HG03571 (cell line): ENCODE measurements around the gene COL4A1.

Source experiments
- ATAC-seq: cut with Tn5 transposase; IDR thresholded peaks from one replicate; pipeline ENCODE4 v1.9.1; 2021; ENCODE audit not compliant: unreplicated experiment

Gene COL4A1

GRCh38 chr13:110138700-110139036, 168.3 kb downstream of the COL4A1 start:
- peak; percentile 7 for ATAC-seq

GRCh38 chr13:110138010-110138699, 168.8 kb downstream of the COL4A1 start:
- ATAC-seq, result peak; percentile 51

DNA sequence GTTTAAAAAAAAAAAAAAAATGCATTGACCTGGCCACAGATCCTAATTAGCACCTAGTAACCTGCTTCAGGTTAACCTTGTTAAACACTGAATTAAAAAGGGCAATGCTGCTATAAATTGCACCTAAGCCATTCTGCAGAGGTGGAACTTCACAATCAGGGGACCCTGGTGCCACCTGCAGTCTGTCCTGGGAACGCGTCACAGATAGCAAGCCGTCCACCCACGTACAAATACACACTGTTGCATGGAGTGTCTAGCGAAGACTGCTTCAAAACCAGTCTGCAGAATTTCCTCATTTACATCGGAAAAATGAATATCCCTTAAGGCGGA, 169.3 kb downstream of the COL4A1 start:
- peak; percentile 81 for ATAC-seq

- no peak for ATAC-seq
Observed at GRCh38 chr13:110136660-110137585, 170.0 kb downstream of the COL4A1 start.

DNA sequence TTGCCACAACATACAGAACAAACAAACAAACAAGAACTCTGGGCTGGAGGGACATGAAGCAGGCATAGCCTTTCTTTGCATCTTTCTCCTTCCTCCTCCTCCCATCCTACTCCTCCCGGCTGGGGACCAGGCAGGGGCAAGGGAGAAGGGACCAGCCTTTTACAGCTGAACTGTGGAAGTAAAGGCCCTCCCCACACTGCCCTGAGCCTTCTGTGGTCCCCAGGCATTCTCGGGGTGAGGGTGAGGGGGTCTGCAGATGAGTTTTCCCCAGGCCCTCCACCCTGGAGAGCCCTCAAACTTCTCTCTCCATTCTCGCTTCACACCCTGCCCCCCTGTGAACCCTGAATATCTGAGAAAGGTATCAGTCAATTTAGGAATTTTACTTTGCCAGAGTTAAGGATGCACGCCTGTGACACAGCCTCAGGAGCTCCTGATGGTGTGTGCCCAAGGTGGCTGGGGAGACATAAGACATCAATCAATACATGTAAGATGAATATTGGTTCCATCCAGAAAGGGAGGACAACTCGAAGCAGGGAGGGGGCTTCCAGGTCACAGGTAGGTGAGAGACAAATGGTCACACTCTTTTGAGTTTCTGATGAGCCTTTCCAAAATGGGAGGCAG, 170.9 kb downstream of the COL4A1 start:
- no peak for ATAC-seq

- ATAC-seq, result no peak
Observed at GRCh38 chr13:110134801-110135200, 172.2 kb downstream of the COL4A1 start.

DNA sequence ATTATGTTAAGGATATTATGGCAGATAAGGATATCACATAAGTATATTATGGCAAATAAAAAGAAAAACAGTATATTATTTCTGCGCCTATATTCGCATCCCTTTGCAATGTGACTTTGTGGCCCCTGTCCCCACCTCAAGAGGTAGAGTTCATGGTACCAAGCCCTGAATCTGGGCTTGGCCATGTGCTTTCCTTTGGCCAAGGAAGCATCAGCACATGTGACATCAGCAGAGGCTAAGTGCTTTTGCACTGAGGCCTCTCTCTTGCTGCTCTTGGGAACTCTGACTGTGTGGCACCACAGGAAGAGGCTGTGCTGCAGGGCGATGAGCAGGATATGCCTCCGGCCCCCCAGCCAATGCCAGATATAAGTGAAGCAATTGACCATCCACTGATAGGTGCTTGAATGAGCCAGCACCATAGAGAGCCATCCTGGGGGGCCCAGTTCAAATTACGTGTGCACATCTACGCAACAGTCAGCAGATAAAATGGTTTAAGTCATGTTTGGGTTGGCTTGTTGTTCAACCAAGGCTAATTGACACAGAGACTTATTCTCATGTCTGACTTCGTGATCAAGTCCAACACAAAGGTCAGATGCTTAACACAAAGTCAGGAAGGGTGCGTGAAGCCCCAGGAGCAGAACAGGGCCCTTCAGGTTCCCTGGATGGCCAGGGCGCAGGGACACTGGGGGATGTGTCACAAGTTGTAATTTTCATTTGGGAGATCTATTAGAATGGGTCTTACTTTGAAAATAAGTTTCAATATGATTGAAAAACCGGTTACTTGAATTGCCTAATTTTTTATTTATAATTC, 173.3 kb downstream of the COL4A1 start:
- no peak for ATAC-seq

GRCh38 chr13:110132225-110132982, 174.6 kb downstream of the COL4A1 start:
- ATAC-seq, result no peak

- no peak for ATAC-seq
Observed at GRCh38 chr13:110131424-110131823, 175.5 kb downstream of the COL4A1 start.

GRCh38 chr13:110130431-110130830, 176.5 kb downstream of the COL4A1 start:
- ATAC-seq, result no peak

DNA sequence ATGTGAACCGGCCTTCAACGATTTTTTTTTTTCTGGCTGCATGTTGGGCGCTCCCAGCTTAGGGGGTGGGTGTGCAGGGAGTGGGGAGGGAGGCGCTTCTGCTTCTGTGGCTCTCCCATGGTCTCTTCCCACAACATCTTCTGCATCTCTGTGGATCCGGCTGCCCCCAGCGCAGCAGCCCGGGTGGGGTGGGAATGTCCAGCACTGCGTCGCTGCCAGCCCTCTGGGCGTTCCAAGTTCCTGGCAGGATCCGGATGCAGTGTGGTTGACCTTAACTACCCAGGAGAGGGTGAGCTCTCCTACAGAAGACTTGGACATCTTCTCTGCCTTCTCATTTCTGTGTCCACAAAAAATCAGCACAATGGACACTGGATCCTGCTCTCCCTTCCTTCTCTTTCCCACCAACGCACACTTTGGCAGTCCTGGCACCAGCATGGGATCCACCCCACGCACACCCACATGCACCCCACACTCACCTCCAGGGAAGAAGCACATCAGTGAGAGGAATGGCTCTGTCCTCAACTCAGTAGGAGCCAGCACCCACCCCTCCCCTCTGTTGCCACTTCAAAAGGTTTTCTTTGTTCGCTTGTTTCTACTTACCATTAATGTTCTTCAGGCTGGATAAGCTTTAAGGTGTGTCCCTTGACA, 177.3 kb downstream of the COL4A1 start:
- ATAC-seq, result no peak

- ATAC-seq, result no peak
Observed at GRCh38 chr13:110129076-110129475, 177.9 kb downstream of the COL4A1 start.

GRCh38 chr13:110128546-110128945, 178.4 kb downstream of the COL4A1 start:
- no peak for ATAC-seq

GRCh38 chr13:110127986-110128511, 178.9 kb downstream of the COL4A1 start:
- ATAC-seq, result no peak

DNA sequence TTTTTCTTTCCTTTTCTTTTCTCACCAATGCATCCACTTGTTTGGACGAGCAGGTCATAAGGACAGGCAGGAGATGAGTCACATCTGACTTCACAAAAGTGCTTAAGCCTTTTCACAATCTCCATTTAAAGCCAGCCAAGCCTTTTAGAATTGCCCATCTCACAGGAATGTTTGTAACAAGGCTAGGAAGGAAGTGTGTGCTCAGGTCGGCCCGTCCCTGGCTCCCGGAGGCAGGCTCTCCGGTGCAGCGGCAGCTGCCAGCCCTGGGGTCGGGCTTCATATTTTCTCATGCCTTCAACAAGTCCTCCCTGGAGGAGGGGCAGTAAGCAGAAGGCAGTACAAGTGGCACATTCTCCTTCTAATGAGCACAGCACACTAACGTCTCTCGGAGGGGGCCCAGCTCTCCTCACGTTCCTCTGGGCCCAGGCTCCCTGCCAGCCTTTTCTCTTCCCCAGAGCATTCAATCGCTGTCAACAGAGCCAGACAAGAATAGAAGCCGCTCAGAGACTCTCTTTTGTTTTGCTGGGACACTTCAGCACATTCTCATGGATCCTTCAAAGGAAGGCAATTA, 180.5 kb downstream of the COL4A1 start:
- no peak for ATAC-seq

- ATAC-seq, result no peak
Observed at GRCh38 chr13:110125613-110126272, 181.2 kb downstream of the COL4A1 start.

DNA sequence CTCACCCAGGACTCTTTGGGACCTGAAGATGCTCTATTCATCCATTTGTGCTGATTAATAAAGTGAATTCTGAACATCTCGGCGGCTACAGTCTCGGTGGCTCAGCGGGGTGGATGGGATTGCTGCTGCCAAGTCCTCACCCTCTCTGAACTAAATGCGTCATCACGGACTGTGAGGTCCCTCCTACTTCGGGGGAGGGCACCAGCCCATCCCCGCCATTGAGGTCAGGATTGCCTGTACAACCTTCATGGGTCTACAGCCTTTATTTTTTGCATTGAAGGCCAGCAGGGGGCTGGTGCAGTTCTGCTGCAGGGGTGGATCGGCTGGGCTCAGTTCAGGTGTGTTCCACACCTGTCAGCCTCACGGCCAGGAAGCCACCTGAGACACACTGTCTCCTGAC, 181.8 kb downstream of the COL4A1 start:
- ATAC-seq, result no peak

DNA sequence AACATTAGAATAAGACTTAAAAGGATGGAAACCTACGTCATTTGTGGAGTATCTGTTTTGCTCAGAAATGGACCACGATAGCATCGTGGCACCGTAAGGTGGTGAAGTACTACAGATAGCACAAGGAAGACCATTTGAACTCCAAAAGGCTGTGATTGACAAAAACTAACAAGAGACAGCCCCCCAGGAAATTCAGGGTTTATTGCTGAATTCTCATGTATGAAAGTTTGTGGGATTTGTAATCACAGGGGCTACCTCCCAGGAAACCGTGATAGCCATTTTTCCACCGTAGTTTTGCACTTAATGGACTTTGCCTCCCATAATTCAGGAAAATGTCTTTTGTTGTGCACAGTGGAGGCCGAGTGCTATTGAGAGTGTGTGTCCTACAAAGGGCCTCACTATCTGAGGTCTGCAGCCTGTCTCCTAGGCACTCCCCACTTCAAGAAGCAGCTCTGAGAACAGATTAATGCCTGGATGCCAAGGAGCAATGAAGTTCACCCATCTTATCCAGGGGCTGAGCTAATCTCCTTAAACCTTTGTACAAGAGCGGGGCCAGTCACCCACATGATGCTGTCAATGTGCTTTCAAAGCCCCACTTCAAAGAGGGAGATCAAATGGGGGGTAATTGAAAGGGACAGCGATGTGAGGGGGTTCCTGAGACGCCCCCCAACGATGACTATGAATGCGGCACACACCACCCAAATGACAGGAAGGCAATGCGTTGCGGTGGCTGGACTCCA, 182.6 kb downstream of the COL4A1 start:
- ATAC-seq, result no peak
